HG03135 (cell line): Measurements from ENCODE around the gene AADACL4.
"Not testable (repeated sequence)": the region's sequence is repeated elsewhere in the genome, so short reads cannot be mapped to it uniquely, and the experiment has no call there.

Source experiments
- ATAC-seq: cut with Tn5 transposase; IDR thresholded peaks from one replicate; pipeline ENCODE4 v1.9.1; 2021; ENCODE audit warnings: mild to moderate bottlenecking, moderate library complexity; ENCODE audit not compliant: unreplicated experiment

Gene AADACL4

GRCh38 chr1:12709091-12709491 is 65.2 kb downstream of the AADACL4 start:
- no peak for ATAC-seq

GRCh38 chr1:12709696-12710095 is 65.8 kb downstream of the AADACL4 start:
- ATAC-seq, result no peak

- no peak for ATAC-seq
Measured at GRCh38 chr1:12711536-12711935, 67.7 kb downstream of the AADACL4 start.

- no peak for ATAC-seq
Measured at GRCh38 chr1:12712076-12712475, 68.2 kb downstream of the AADACL4 start.

GRCh38 chr1:12712929-12713328 is 69.0 kb downstream of the AADACL4 start:
- ATAC-seq, result no peak

- not testable (repeated sequence) for ATAC-seq
Measured at GRCh38 chr1:12713651-12714050, 69.8 kb downstream of the AADACL4 start.

- no peak for ATAC-seq
Measured at GRCh38 chr1:12714710-12715475, 71.0 kb downstream of the AADACL4 start.

GRCh38 chr1:12715896-12716437 is 72.1 kb downstream of the AADACL4 start, which contains the start of gene AADACL3:
Gene AADACL3, plus strand, starts transcription at chr1:12716110. Its CDS starts 67 bp downstream, at chr1:12716177.
- ATAC-seq, result no peak
